Thoracic aorta (tissue), 2 donors: ENCODE measurements around the gene TSHZ2. TPM values are rescaled to one million over a fixed set of nuclear protein-coding genes. Genes with fewer than 3 reads are reported as not detected.

Source experiments
- ATAC-seq: fragments of 150-250 bp; one replicate; pipeline ENCODE4 v1.8.0; 2017; ENCODE audit warnings: low read depth; ENCODE audit not compliant: insufficient number of reproducible peaks, low FRiP score
- DNase-seq: peaks from one replicate; pipeline ENCODE4 v3.0.0-alpha.2; 2020; ENCODE audit warnings: low spot score
- H3K27ac ChIP-seq, 2 donors: fragments of 200-600 bp; sonication (generic); 1 replicate in 1 of 2; 2 replicates in 1 of 2; pipeline ENCODE4 v1.5.1; 2016; ENCODE audit warnings: mild to moderate bottlenecking in 2 of 2, moderate library complexity in 2 of 2
- H3K27me3 ChIP-seq: fragments of 200-600 bp; sonication (generic); replicated peaks from 2 replicates; pipeline ENCODE4 v1.6.0; 2016; ENCODE audit warnings: mild to moderate bottlenecking; ENCODE audit not compliant: insufficient read depth
- H3K36me3 ChIP-seq: fragments of 200-600 bp; sonication (generic); one replicate; pipeline ENCODE4 v1.5.1; 2016
- H3K4me1 ChIP-seq, 2 donors: fragments of 200-600 bp; sonication (generic); 1 replicate in 1 of 2; 2 replicates in 1 of 2; pipeline versions ENCODE4 v1.5.1 to v1.6.0; 2016; ENCODE audit warnings: low read depth in 2 of 2, mild to moderate bottlenecking in 1 of 2; ENCODE audit not compliant: control insufficient read depth in 1 of 2
- H3K4me3 ChIP-seq: fragments of 200-600 bp; sonication (generic); 2 replicates; pipeline ENCODE4 v1.5.1; 2016; ENCODE audit warnings: mild to moderate bottlenecking
- H3K9me3 ChIP-seq: fragments of 200-600 bp; sonication (generic); 2 replicates; pipeline ENCODE4 v1.5.1; 2016
- total RNA-seq, 2 donors: library from RNA; depleted of rRNA; stranded (reverse); fragments of >200 nt; gene quantifications; one replicate each; pipeline versions ENCODE4 v1.1.0 to v1.2.3, GENCODE V29; 2016
- TF ChIP-seq, protein P1 (sequence below): fragments of 200-600 bp; sonication (generic); IDR thresholded peaks from one replicate; pipeline ENCODE4 v1.5.1; 2019; ENCODE audit warnings: antibody characterized with exemption

TSHZ2 gene
- total RNA-seq, 2 donors from 2014 or later: 8.4 to 32.6 TPM

- H3K36me3 ChIP-seq: no peaks in the 10 kb centered on the region
- TF ChIP-seq, protein P1, sequence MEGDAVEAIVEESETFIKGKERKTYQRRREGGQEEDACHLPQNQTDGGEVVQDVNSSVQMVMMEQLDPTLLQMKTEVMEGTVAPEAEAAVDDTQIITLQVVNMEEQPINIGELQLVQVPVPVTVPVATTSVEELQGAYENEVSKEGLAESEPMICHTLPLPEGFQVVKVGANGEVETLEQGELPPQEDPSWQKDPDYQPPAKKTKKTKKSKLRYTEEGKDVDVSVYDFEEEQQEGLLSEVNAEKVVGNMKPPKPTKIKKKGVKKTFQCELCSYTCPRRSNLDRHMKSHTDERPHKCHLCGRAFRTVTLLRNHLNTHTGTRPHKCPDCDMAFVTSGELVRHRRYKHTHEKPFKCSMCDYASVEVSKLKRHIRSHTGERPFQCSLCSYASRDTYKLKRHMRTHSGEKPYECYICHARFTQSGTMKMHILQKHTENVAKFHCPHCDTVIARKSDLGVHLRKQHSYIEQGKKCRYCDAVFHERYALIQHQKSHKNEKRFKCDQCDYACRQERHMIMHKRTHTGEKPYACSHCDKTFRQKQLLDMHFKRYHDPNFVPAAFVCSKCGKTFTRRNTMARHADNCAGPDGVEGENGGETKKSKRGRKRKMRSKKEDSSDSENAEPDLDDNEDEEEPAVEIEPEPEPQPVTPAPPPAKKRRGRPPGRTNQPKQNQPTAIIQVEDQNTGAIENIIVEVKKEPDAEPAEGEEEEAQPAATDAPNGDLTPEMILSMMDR: no peak
- no peak overlapping the region for H3K27ac ChIP-seq
- ATAC-seq: no peak
- no peak overlapping the region for H3K4me3 ChIP-seq
- H3K9me3 ChIP-seq: no peaks in the 10 kb centered on the region
- no peaks in the 10 kb centered on the region for H3K27me3 ChIP-seq
- no peaks in the 10 kb centered on the region for H3K4me1 ChIP-seq
- no peak for DNase-seq
These were observed 19.7 kb downstream of the TSHZ2 start for GRCh38 chr20:52991830-52992229.

DNA sequence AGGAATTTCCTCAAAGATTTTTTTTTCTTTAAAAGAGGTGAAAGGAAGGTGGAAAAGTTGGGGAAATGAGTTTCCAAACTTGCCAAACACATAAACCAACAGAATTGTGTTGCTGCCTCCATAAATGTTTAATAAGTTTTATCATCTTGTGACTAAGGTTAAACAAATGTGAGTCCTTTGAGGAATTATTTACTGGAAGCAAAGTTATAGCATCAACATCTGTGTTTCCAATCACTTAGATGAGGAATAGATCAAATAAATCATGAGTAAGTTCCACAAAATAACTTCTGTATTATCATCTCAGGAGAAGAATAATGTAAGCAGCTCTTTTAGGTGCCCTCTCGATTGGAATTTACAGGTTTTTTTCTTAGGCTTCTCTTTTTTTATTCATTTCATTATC is 20.5 kb downstream of the TSHZ2 start:
- Histone ChIP-seq H3K27ac (no peak overlapping the region), H3K4me3 (no peak overlapping the region)
- ATAC-seq: no peak

GRCh38 chr20:52993076-52993475 is 20.9 kb downstream of the TSHZ2 start:
- Histone ChIP-seq H3K4me3 (no peak overlapping the region), H3K4me1 (no peaks in the 10 kb centered on the region), H3K27me3 (no peaks in the 10 kb centered on the region), H3K36me3 (no peaks in the 10 kb centered on the region), H3K9me3 (no peaks in the 10 kb centered on the region), H3K27ac (no peak overlapping the region)
- DNase-seq: no peak
- TF ChIP-seq, protein P1: no peak
- no peak for ATAC-seq

More for the DNA sequence above, 20.5 kb downstream of the TSHZ2 start:
- Histone ChIP-seq H3K27me3 (no peaks in the 10 kb centered on the region), H3K36me3 (no peaks in the 10 kb centered on the region), H3K4me1 (no peaks in the 10 kb centered on the region), H3K9me3 (no peaks in the 10 kb centered on the region)
- TF ChIP-seq, protein P1: no peak
- DNase-seq: no peak

DNA sequence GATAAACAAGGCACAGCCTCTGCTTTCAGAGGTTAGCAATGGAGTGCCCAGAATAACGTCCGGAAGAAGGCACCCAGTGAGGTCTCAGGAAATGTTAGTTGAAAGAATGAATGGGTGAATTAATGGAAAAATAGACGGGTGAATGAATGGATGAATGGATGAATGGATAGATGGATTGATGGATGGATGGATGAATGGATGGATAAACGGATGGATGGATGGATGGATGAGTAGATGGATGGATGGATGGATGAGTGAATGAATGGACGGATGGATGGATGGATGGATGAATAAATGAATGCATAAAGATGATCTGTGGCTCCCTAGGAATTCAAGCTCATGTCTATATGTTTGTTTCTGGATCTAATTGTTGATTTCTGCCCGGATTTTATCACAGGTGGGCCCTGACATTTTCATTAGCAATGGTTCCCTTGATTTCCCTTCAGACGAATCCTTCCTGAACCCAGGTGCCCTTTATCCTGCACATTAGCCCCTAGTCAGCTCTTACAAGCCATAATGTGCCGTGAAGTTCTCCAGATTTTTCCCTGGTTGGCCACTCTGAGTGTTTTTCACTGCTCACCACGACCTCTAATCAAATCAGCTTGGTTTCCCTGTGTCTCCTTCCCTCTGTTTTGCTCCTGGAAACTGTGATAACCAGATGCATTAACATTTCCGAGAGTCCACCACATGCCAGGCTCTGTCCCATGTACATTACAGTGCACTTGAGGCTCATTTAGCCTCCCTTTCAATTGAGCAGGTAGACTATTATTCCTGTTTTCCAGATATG is 22.2 kb downstream of the TSHZ2 start:
- Histone ChIP-seq H3K4me3 (no peak overlapping the region), H3K4me1 (no peaks in the 10 kb centered on the region), H3K27me3 (no peaks in the 10 kb centered on the region), H3K27ac (no peak overlapping the region), H3K36me3 (no peaks in the 10 kb centered on the region), H3K9me3 (no peaks in the 10 kb centered on the region)
- DNase-seq (no peak), ATAC-seq (no peak)
- TF ChIP-seq, protein P1: no peak

- TF ChIP-seq, protein P1: no peak
- Histone ChIP-seq H3K27ac (no peak overlapping the region), H3K4me3 (no peak overlapping the region), H3K36me3 (no peaks in the 10 kb centered on the region), H3K9me3 (no peaks in the 10 kb centered on the region), H3K27me3 (no peaks in the 10 kb centered on the region), H3K4me1 (no peaks in the 10 kb centered on the region)
- ATAC-seq (no peak), DNase-seq (no peak)
These were observed 24.0 kb downstream of the TSHZ2 start for GRCh38 chr20:52996130-52996529.
